Left ventricle myocardium inferior (tissue), 1 donor: Measurements from ENCODE around the gene SSH2. TPM values are rescaled to one million over a fixed set of nuclear protein-coding genes. Genes with fewer than 3 reads are reported as not detected.

ENCODE experiments used
- DNase-seq: peaks from one replicate; pipeline ENCODE4 v3.0.0-alpha.2; 2020
- H3K27ac ChIP-seq: fragments of 200-600 bp; replicated peaks from 2 replicates; pipeline ENCODE4 v1.8.0; 2021
- H3K27me3 ChIP-seq: fragments of 200-600 bp; 2 replicates; pipeline ENCODE4 v1.8.0; 2021; ENCODE audit warnings: low read depth
- H3K36me3 ChIP-seq: fragments of 200-600 bp; 2 replicates; pipeline ENCODE4 v1.8.0; 2021
- H3K4me1 ChIP-seq: fragments of 200-600 bp; 2 replicates; pipeline ENCODE4 v1.8.0; 2021
- H3K4me3 ChIP-seq: fragments of 200-600 bp; 2 replicates; pipeline ENCODE4 v1.8.0; 2021; ENCODE audit warnings: mild to moderate bottlenecking, moderate library complexity
- H3K9me3 ChIP-seq: fragments of 200-600 bp; replicated peaks from 2 replicates; pipeline ENCODE4 v1.8.0; 2021
- CTCF ChIP-seq: fragments of 200-600 bp; IDR thresholded peaks from 2 replicates; pipeline ENCODE4 v1.8.0; 2021; ENCODE audit warnings: antibody characterized with exemption, mild to moderate bottlenecking, borderline replicate concordance
- intact Hi-C: fragments of 100-400 bp; cut with micrococcal nuclease; formaldehyde crosslinking; loops from one replicate; pipeline ENCODE4 v1.11.0; 2022
- total RNA-seq: library from RNA; stranded (reverse); fragmentation: NEBNext Ultra II Directional; extraction: Animal tissue kit (Norgen Biotek cat#: 25700); gene quantifications from one replicate; pipeline ENCODE4 v1.2.1, GENCODE V29; 2021
- donor health status: DM: no; HTN: yes; CAD: no; lungs with severe emphysema.

SSH2 gene
- total RNA-seq, 1 donor from 2014 or later = 28.6 TPM

GRCh38 chr17:29846298-29846697, 83.7 kb downstream of the SSH2 start:
- no peak overlapping the region for H3K27ac ChIP-seq
- no peaks in the 10 kb centered on the region for H3K9me3 ChIP-seq
- H3K36me3 ChIP-seq = no peaks in the 10 kb centered on the region
- intact Hi-C loops = no loop called here
- TF ChIP-seq CTCF = no peak
- no peaks in the 10 kb centered on the region for H3K27me3 ChIP-seq
- no peak overlapping the region for H3K4me3 ChIP-seq
- DNase-seq = no peak
- peaks cover 36% of the 10 kb centered on the region for H3K4me1 ChIP-seq

- H3K4me1 ChIP-seq = peaks cover 36% of the 10 kb centered on the region
- no peak for DNase-seq
Observed at GRCh38 chr17:29844339-29845048, 85.5 kb downstream of the SSH2 start.

GRCh38 chr17:29840884-29841283, 89.1 kb downstream of the SSH2 start:
- Histone ChIP-seq H3K36me3 (no peaks in the 10 kb centered on the region), H3K4me1 (peaks cover 20% of the 10 kb centered on the region), H3K9me3 (no peaks in the 10 kb centered on the region), H3K27me3 (no peaks in the 10 kb centered on the region), H3K27ac (no peak overlapping the region), H3K4me3 (no peak overlapping the region)
- intact Hi-C loops = no loop called here
- no peak for TF ChIP-seq CTCF
- no peak for DNase-seq

More at GRCh38 chr17:29844339-29845048, 85.5 kb downstream of the SSH2 start:
- Histone ChIP-seq H3K4me3 (no peak overlapping the region), H3K9me3 (no peaks in the 10 kb centered on the region), H3K27me3 (no peaks in the 10 kb centered on the region), H3K27ac (no peak overlapping the region), H3K36me3 (no peaks in the 10 kb centered on the region)
- TF ChIP-seq CTCF = peak; percentile 16
- intact Hi-C loops = no loop called here

- no peak overlapping the region for H3K27ac ChIP-seq
- intact Hi-C loops = no loop called here
- no peak for TF ChIP-seq CTCF
Observed at GRCh38 chr17:29839656-29840055, 90.4 kb downstream of the SSH2 start.

GRCh38 chr17:29838961-29839360, 91.1 kb downstream of the SSH2 start:
- Histone ChIP-seq H3K4me3 (no peak overlapping the region), H3K27me3 (no peaks in the 10 kb centered on the region), H3K4me1 (peaks cover 10% of the 10 kb centered on the region), H3K27ac (no peak overlapping the region), H3K36me3 (no peaks in the 10 kb centered on the region), H3K9me3 (no peaks in the 10 kb centered on the region)
- no peak for DNase-seq
- intact Hi-C loops = no loop called here
- TF ChIP-seq CTCF = no peak

More at GRCh38 chr17:29839656-29840055, 90.4 kb downstream of the SSH2 start:
- no peak for DNase-seq
- Histone ChIP-seq H3K4me1 (peaks cover 17% of the 10 kb centered on the region), H3K36me3 (no peaks in the 10 kb centered on the region), H3K4me3 (no peak overlapping the region), H3K27me3 (no peaks in the 10 kb centered on the region), H3K9me3 (no peaks in the 10 kb centered on the region)
